Keratinocyte (primary cell): ENCODE results near the gene CDC23.

ENCODE experiments used
- EZH2 ChIP-seq: IDR thresholded peaks from one replicate; pipeline ENCODE4 v1.6.1; 2012; ENCODE audit warnings: inconsistent platforms, mild to moderate bottlenecking, low read length, moderate library complexity
- TF ChIP-seq, protein P1 (sequence below), 3 experiments: IDR thresholded peaks in 1 of 3; conservative IDR thresholded peaks in 1 of 3; optimal IDR thresholded peaks in 1 of 3; 2 replicates in 2 of 3; 3 replicates in 1 of 3; pipeline versions ENCODE3 to v1.5.1; 2011; ENCODE audit warnings: low read length in 3 of 3, mild to moderate bottlenecking in 3 of 3, moderate library complexity in 2 of 3, control low read depth in 1 of 3, inconsistent platforms in 1 of 3; ENCODE audit not compliant: insufficient read depth in 2 of 3; ENCODE audit errors: extremely low read depth in 1 of 3

DNA sequence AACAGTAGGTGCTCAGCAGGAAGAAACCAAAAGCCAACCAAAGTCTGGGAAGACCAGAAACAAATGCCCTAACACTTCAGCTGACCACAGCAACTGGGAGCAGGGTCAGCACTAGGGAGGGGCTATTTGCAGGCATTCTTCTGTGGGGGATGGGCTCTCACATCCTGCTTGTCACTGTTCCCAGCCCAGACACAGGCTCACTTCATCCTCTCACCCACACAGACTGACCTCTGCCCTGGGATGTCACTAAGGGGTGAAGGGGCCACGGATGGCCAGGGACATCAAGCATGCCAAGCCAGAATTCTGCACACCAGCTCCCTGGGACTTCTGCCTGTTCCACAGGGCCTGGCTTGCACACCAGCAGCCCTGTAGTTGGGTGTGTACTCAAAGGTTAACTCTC lies 32.6 kb upstream of the CDC23 start:
- no peak for TF ChIP-seq EZH2
- TF ChIP-seq, protein P1, sequence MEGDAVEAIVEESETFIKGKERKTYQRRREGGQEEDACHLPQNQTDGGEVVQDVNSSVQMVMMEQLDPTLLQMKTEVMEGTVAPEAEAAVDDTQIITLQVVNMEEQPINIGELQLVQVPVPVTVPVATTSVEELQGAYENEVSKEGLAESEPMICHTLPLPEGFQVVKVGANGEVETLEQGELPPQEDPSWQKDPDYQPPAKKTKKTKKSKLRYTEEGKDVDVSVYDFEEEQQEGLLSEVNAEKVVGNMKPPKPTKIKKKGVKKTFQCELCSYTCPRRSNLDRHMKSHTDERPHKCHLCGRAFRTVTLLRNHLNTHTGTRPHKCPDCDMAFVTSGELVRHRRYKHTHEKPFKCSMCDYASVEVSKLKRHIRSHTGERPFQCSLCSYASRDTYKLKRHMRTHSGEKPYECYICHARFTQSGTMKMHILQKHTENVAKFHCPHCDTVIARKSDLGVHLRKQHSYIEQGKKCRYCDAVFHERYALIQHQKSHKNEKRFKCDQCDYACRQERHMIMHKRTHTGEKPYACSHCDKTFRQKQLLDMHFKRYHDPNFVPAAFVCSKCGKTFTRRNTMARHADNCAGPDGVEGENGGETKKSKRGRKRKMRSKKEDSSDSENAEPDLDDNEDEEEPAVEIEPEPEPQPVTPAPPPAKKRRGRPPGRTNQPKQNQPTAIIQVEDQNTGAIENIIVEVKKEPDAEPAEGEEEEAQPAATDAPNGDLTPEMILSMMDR (optimal IDR thresholded peaks at IDR 0.05 in 1 of 3, IDR thresholded peaks at IDR 0.05 in 1 of 3, conservative IDR thresholded peaks at IDR 0.05 in 1 of 3; ENCODE audit: extremely low read depth in 1 of 3, insufficient read depth in 2 of 3, low read length in 3 of 3), result no peak
